Activated CD8-positive, alpha-beta T cell treated with anti-CD3 and anti-CD28 coated beads, Interleukin-2, amount 10 ng/mL, durations not matched to agents 7 days and 5 days (primary cell): ENCODE measurements around the gene MAGEA1. TPM values are rescaled to one million over a fixed set of nuclear protein-coding genes. Genes with fewer than 3 reads are reported as not detected.
"Not testable (repeated sequence)": the region's sequence is repeated elsewhere in the genome, so short reads cannot be mapped to it uniquely, and the experiment has no call there.

Experiments
- ATAC-seq: fragments of 150-1000 bp; cut with Tn5 transposase; one replicate; pipeline ENCODE4 v1.10.0; 2021; ENCODE audit warnings: moderate library complexity
- CTCF ChIA-PET: fragments of 350-600 bp; sonication (Branson Sonifier 250); formaldehyde crosslinking; loops from one replicate; lab custom pipeline; 2021; ENCODE audit warnings: antibody characterized with exemption; lab: Charles Lee
- POLR2A ChIA-PET: fragments of 350-600 bp; sonication (Branson Sonifier 250); formaldehyde crosslinking; loops from one replicate; lab custom pipeline; 2021; ENCODE audit warnings: antibody characterized with exemption; lab: Charles Lee
- DNase-seq: peaks from one replicate; pipeline ENCODE4 v3.0.0-alpha.2; 2020
- H3K27ac Mint-ChIP-seq: one replicate; pipeline ENCODE4 v1.8.0; 2021; ENCODE audit warnings: mild to moderate bottlenecking, mixed read lengths
- H3K27me3 Mint-ChIP-seq: one replicate; pipeline ENCODE4 v1.8.0; 2021; ENCODE audit warnings: low read depth, mixed read lengths
- H3K36me3 Mint-ChIP-seq: one replicate; pipeline ENCODE4 v1.8.0; 2021; ENCODE audit warnings: low read depth, mixed read lengths
- H3K4me1 Mint-ChIP-seq: one replicate; pipeline ENCODE4 v1.8.0; 2021; ENCODE audit warnings: low read depth, mixed read lengths
- H3K4me3 Mint-ChIP-seq: one replicate; pipeline ENCODE4 v1.8.0; 2021; ENCODE audit warnings: mild to moderate bottlenecking, mixed read lengths
- H3K9me3 Mint-ChIP-seq: one replicate; pipeline ENCODE4 v1.8.0; 2022; ENCODE audit warnings: mixed read lengths; ENCODE audit not compliant: insufficient read depth
- total RNA-seq, 2 experiments: library from RNA; stranded (reverse); gene quantifications; one replicate each; pipeline ENCODE4 v1.2.3, GENCODE V29; 2021

MAGEA1 gene, protein sequence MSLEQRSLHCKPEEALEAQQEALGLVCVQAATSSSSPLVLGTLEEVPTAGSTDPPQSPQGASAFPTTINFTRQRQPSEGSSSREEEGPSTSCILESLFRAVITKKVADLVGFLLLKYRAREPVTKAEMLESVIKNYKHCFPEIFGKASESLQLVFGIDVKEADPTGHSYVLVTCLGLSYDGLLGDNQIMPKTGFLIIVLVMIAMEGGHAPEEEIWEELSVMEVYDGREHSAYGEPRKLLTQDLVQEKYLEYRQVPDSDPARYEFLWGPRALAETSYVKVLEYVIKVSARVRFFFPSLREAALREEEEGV
- total RNA-seq = not detected

DNA sequence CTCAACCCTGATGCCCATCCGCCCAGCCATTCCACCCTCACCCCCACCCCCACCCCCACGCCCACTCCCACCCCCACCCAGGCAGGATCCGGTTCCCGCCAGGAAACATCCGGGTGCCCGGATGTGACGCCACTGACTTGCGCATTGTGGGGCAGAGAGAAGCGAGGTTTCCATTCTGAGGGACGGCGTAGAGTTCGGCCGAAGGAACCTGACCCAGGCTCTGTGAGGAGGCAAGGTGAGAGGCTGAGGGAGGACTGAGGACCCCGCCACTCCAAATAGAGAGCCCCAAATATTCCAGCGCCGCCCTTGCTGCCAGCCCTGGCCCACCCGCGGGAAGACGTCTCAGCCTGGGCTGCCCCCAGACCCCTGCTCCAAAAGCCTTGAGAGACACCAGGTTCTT, at the start of gene MAGEA1:
TSS of gene MAGEA1 (plus strand) at position 154 of the 400 bp plus-strand sequence. CDS start 3,106 bp downstream, outside the sequence.
- no peak for DNase-seq
- Mint-ChIP-seq H3K27ac (no peak within 1 kb of the TSS), H3K9me3 (no peaks in the 10 kb centered on the region), H3K27me3 (peaks cover 2% of the 10 kb centered on the region), H3K4me1 (no peaks in the 10 kb centered on the region), H3K4me3 (no peak within 1 kb of the TSS), H3K36me3 (no peaks in the 10 kb centered on the region)
- ChIA-PET POLR2A (no interaction called here), CTCF (no interaction called here)
- ATAC-seq = no peak

DNA sequence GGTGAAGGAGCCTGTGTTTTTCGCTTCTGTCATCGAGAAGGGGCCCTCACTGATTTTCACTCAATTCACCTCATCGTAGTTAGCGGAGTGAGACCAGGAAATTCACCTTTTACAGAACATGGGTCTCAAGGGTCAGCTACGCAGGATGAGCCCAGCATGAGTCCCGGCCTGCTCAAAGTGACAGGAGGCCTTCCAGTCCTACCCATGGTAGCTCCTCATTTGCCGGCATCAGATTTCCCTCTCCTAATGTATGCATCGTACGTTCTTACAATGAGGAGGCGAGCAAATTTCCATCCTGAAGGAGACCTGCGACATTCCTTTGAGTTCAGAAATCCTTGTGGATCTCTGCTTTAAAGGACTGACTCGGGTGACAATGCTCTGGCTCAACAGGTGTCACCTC, 46.2 kb upstream of the MAGEA1 start:
- H3K4me3 Mint-ChIP-seq, DNase-seq, CTCF ChIA-PET, H3K36me3 Mint-ChIP-seq, H3K27me3 Mint-ChIP-seq, POLR2A ChIA-PET, ATAC-seq, H3K27ac Mint-ChIP-seq, H3K4me1 Mint-ChIP-seq, H3K9me3 Mint-ChIP-seq: not testable (repeated sequence)

DNA sequence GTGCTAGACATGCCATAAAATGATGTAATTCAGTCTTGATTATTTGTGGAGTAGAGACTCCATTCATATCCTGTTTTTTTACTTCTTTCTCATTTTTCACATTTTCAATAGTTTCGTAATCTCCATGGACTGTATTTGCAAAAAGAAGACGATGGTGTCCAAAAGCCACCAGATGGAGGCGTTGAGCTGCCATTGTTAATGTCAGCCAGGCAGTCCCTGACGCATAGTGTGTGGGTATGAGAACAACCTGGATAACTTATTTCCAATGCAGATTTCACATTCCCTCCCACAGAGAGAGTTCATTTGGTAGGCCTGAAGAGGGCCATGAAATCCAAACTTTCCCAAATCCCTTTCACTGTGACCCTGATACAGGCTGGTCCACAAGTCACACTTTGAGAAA, 40.0 kb upstream of the MAGEA1 start:
- H3K4me3 Mint-ChIP-seq, ATAC-seq, H3K9me3 Mint-ChIP-seq, DNase-seq, CTCF ChIA-PET, H3K27ac Mint-ChIP-seq, POLR2A ChIA-PET, H3K4me1 Mint-ChIP-seq, H3K36me3 Mint-ChIP-seq, H3K27me3 Mint-ChIP-seq: not testable (repeated sequence)

DNA sequence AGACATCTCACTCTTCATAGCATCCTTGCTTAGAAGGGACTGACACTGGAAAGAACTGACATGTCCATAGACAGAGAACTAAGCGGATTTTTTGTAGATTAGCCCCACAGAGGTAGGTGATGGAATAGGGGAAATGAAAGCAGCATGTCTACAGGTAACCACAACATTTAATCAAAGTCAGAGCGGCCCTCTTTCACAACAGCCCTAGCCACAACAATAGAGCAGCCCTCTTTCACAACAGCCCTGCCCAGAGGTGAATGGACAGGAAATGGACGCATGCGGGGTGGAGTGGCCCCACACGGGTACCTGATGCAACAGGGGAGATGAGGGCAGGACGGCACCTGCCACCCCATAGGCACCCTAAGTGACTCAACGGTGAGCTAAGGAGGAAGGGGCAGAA, 32.8 kb upstream of the MAGEA1 start:
- H3K36me3 Mint-ChIP-seq, ATAC-seq, H3K27ac Mint-ChIP-seq, H3K4me1 Mint-ChIP-seq, DNase-seq, H3K9me3 Mint-ChIP-seq, H3K4me3 Mint-ChIP-seq, POLR2A ChIA-PET, CTCF ChIA-PET, H3K27me3 Mint-ChIP-seq: not testable (repeated sequence)

DNA sequence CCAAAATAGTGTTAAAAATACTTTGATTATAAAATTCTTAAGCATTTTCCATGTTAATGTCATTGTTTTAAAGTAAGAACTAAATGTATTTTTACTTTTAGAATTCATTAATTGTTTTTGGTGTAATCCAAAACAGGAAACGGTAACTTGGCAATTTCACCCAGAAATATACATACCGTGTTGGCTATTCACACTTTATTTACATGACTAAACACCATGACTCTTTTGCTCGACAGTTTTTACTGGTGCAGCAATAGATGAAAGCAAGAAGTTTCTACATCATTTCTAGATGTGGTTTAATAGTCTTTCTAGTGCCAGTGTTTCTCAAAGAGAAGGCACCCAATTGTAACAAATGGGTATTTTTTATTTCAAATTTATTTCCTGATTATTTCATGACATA, 25.6 kb upstream of the MAGEA1 start:
- ChIA-PET POLR2A (no interaction called here), CTCF (no interaction called here)
- no peak for DNase-seq
- Mint-ChIP-seq H3K36me3 (no peaks in the 10 kb centered on the region), H3K27me3 (peaks cover 9% of the 10 kb centered on the region), H3K4me3 (no peak overlapping the region), H3K27ac (no peak overlapping the region), H3K9me3 (no peaks in the 10 kb centered on the region), H3K4me1 (no peaks in the 10 kb centered on the region)
- no peak for ATAC-seq

DNA sequence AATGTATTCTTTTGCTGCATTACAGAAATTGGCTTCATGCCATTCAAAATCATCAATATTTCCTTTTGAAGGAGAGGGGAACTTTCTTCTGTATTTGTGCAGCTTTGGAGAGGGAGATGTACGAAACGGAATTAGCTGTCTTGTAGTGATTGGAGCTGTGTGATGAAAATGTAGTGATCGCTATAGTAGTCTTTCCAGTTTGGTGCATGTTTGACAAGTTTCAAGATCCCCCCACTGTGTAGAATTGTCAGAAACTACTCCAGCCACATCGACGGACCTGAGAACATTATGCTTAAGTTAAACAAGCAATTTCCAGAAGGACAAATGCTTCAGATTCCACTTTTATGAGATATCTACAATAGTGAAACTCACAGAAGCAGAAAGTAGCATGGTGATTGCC, 21.6 kb upstream of the MAGEA1 start:
- H3K27me3 Mint-ChIP-seq = peaks cover 9% of the 10 kb centered on the region
- DNase-seq = no peak
- no peaks in the 10 kb centered on the region for H3K9me3 Mint-ChIP-seq
- no peak for ATAC-seq
- H3K4me3 Mint-ChIP-seq = no peak overlapping the region
- no peaks in the 10 kb centered on the region for H3K4me1 Mint-ChIP-seq
- POLR2A ChIA-PET = no interaction called here
- no peaks in the 10 kb centered on the region for H3K36me3 Mint-ChIP-seq
- no peak overlapping the region for H3K27ac Mint-ChIP-seq
- CTCF ChIA-PET = no interaction called here

DNA sequence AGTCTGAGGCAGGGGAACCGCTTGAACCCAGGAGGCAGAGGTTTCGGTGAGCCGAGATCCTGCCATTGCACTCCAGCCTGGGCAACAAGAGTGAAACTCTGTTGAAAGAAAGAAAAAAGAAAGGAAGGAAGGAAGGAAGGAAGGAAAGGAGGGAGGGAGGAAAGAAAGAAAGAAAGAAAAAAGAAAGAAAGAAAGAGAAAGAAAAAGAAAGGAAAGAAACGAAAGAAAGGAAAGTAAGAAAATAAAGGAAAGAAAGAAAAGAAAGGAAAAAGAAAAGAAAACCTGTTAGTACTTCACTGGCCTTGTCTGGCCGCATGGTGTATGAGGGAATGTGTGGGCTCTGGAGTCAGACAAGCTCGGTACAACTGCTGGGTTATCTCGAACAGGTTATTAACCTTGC, 20.8 kb upstream of the MAGEA1 start:
- DNase-seq = no peak
- peaks cover 9% of the 10 kb centered on the region for H3K27me3 Mint-ChIP-seq
- ChIA-PET POLR2A (no interaction called here), CTCF (no interaction called here)
- H3K4me3 Mint-ChIP-seq = no peak overlapping the region
- no peak overlapping the region for H3K27ac Mint-ChIP-seq
- no peaks in the 10 kb centered on the region for H3K4me1 Mint-ChIP-seq
- no peak for ATAC-seq
- H3K9me3 Mint-ChIP-seq = no peaks in the 10 kb centered on the region
- no peaks in the 10 kb centered on the region for H3K36me3 Mint-ChIP-seq

DNA sequence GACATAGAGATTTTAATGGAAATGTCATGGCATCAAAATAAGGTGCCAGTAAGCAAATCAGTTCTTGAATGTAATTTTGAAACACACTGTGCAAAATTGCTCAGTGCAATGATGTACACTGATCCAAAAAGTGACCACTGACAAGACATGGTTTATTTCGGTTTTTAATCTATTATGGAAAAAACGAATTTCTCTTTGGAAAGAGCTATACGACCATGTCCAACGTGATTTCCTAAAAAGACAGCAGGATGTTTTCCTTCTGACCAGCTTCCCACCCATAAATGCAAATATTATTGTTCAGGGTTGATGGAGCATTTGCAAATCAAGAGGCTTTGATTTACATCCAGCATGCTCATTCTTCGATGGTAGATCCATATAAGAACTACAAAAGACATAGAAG, 17.1 kb upstream of the MAGEA1 start:
- no peak for DNase-seq
- Mint-ChIP-seq H3K9me3 (no peaks in the 10 kb centered on the region), H3K27me3 (peaks cover 4% of the 10 kb centered on the region), H3K27ac (no peak overlapping the region), H3K36me3 (no peaks in the 10 kb centered on the region), H3K4me1 (no peaks in the 10 kb centered on the region), H3K4me3 (no peak overlapping the region)
- no peak for ATAC-seq
- ChIA-PET CTCF (interaction anchor here (0.6 kb wide), 1 partner anchor 12 kb away, joined by 3 read pairs; no protein-coding TSS in a partner anchor), POLR2A (no interaction called here)

DNA sequence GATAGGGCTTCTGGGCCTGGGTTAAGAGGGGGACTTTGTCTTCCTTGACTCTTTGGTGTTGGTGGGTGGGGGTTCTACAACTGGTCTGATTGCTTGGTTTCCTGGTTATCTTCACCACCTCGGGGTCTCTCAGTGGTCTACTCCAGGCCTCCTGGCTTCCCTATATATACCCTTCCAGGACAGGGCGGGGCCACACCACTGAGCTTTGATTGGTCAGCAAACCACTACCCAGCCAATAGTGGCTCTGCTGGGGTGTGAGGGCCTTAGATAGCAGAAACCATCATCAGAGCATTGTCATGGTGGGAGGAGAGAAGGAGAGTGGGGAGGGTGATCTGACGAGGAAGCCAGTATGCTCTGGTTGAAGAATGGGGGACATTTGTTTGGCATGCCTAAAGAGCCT, 14.4 kb upstream of the MAGEA1 start:
- DNase-seq = no peak

DNA sequence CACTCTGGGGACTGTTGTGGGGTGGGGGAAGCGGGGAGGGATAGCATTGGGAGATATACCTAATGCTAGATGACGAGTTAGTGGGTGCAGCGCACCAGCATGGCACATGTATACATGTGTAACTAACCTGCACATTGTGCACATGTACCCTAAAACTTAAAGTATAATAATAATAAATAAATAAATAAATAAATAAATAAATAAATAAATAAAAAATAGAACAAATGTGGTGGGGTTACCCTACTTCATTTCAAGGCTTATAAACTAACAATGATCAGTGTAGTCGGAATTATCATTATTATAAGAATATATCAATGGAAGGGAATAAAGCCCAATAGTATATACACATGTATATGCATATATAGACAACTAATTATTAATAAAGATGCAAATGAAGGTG, 10.7 kb upstream of the MAGEA1 start:
- H3K9me3 Mint-ChIP-seq, POLR2A ChIA-PET, DNase-seq, H3K4me3 Mint-ChIP-seq, H3K27ac Mint-ChIP-seq, H3K27me3 Mint-ChIP-seq, H3K36me3 Mint-ChIP-seq, H3K4me1 Mint-ChIP-seq, CTCF ChIA-PET, ATAC-seq: not testable (repeated sequence)

More for the DNA sequence above, 14.4 kb upstream of the MAGEA1 start:
- Mint-ChIP-seq H3K9me3 (no peaks in the 10 kb centered on the region), H3K27me3 (no peaks in the 10 kb centered on the region), H3K4me3 (no peak overlapping the region), H3K4me1 (no peaks in the 10 kb centered on the region), H3K27ac (no peak overlapping the region), H3K36me3 (no peaks in the 10 kb centered on the region)
- no peak for ATAC-seq
- POLR2A ChIA-PET = no interaction called here
- CTCF ChIA-PET = no interaction called here

DNA sequence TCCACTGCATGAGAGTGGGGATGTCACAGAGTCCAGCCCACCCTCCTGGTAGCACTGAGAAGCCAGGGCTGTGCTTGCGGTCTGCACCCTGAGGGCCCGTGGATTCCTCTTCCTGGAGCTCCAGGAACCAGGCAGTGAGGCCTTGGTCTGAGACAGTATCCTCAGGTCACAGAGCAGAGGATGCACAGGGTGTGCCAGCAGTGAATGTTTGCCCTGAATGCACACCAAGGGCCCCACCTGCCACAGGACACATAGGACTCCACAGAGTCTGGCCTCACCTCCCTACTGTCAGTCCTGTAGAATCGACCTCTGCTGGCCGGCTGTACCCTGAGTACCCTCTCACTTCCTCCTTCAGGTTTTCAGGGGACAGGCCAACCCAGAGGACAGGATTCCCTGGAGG, 2.7 kb downstream of the MAGEA1 start:
- CTCF ChIA-PET = no interaction called here
- Mint-ChIP-seq H3K9me3 (no peaks in the 10 kb centered on the region), H3K36me3 (no peaks in the 10 kb centered on the region), H3K27ac (no peak overlapping the region), H3K4me1 (no peaks in the 10 kb centered on the region), H3K4me3 (no peak overlapping the region), H3K27me3 (no peaks in the 10 kb centered on the region)
- POLR2A ChIA-PET = no interaction called here
- ATAC-seq (no peak), DNase-seq (no peak)

DNA sequence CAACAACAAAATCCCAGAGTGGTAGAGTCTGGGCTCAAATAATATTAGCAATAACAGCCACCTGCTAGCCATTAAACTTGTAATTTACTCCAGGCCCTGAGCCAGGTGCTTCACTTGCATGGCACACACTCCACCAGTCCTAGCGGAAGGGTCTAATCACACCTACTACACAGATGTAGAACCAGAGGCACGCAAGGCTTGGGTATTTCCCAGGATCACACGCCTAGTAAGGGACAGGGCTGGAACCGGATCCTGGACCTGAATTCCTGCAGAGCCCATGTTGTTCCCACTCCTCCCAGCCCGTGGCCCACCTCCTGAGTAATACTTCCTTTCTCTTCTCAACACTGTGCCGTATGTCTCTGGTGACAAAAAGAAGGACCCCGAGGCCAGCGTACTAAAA, 5.7 kb downstream of the MAGEA1 start:
- ChIA-PET CTCF (no interaction called here), POLR2A (no interaction called here)
- Mint-ChIP-seq H3K36me3 (no peaks in the 10 kb centered on the region), H3K4me3 (no peak overlapping the region), H3K27ac (no peak overlapping the region), H3K9me3 (no peaks in the 10 kb centered on the region), H3K27me3 (peaks cover under 1% of the 10 kb centered on the region), H3K4me1 (no peaks in the 10 kb centered on the region)
- ATAC-seq (no peak), DNase-seq (no peak)

DNA sequence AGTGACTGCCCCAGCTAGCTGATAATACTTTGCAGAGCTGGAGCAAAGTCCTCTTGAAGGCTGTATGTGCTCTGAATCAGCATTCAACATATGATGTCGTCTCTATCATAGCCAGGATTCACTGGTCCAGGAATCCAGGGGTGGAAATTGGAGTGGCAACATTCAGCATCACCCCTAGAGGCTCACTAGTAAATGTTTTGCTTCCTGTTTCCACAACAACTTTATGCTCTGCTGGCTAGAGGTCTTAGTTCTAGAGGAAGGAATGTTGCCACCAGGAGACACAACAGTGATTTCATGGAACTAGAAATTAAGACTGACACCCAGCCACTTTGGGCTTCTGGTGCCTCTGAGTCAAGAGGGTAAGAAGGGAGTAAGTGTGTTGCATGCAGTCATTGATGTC, 11.3 kb downstream of the MAGEA1 start:
- no peak overlapping the region for H3K27ac Mint-ChIP-seq
- ATAC-seq (no peak), DNase-seq (no peak)
- ChIA-PET CTCF (no interaction called here), POLR2A (no interaction called here)
- H3K36me3 Mint-ChIP-seq = no peaks in the 10 kb centered on the region
- H3K4me3 Mint-ChIP-seq = no peak overlapping the region
- peaks cover 11% of the 10 kb centered on the region for H3K27me3 Mint-ChIP-seq
- no peaks in the 10 kb centered on the region for H3K9me3 Mint-ChIP-seq
- H3K4me1 Mint-ChIP-seq = no peaks in the 10 kb centered on the region
